Measurements from ENCODE around the gene SPATA3.

The SPATA3 gene

DNA sequence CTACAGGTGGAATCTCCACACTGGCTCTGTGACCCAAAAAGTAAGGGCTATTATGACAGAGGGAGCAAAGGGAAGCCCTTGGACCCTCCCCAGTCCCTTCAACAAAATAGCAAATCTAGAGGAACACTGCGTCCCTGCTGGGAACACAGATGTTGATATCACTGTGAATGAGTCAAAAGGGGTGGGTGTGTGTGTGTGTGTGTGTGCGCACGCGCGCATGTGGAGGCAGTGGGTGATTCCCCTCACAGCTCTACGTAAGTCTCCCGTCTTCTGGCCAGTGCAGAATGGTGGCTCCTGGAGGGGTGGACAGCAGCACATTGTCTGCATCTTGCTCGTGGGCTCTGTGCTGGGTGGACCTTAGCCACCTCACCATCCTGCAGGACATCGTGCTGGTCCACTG, 33.6 kb downstream of the SPATA3 start:
- no peak for DNase-seq (ENCODE audit: low spot score)

DNA sequence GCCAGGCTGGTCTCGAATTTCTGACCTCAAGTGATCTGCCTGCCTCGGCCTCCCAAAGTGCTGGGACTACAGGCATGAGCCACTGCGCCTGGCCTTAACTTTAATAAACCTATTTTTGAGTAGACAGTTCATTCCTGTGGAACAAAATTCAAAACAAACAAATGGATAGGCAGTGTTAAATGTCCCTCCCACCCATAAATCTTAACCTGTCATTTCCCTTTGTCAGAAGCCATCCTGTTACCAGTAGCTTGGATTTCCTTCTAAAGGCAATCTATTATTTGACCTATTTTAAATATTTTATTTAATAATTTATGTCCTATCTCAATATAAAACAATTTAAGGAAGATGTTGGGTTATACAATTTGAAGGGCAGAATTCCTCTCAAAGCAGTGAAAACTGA, 34.8 kb downstream of the SPATA3 start:
- no peak for DNase-seq (ENCODE audit: low spot score)

- no peak for DNase-seq (ENCODE audit: low spot score)
Measured at GRCh38 chr2:231032575-231033140, 36.7 kb downstream of the SPATA3 start.

GRCh38 chr2:231033147-231034132, 37.5 kb downstream of the SPATA3 start:
- DNase-seq (ENCODE audit: low spot score) = no peak

DNA sequence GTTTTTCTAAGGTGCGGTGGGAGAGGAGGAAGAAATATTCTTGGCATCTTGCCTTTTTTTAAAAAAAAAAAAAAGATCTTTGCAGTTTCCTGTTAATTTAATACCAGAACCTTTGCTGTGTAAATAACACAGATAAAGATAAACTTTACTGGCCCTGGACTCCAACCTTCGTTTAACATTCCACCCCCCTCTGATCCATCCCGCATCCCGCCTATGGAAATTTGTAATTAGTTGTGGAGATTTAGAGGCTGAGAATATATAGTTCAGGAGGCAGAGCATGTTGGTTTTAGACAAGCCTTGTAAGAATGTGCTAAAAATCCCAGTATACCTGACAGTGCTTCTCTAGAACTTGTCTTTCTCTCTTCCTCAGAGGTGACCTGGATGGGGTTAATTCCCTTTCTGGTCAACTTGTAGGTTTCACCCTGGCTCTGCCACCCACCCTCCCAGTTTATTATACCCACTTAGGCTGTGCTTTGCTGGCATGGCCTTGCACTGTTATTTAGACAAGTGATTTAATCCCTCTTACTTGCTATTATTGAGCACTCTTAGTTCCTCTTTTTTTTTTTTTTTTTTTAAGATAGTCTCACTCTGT, 38.5 kb downstream of the SPATA3 start:
- no peak for DNase-seq (ENCODE audit: low spot score)

DNA sequence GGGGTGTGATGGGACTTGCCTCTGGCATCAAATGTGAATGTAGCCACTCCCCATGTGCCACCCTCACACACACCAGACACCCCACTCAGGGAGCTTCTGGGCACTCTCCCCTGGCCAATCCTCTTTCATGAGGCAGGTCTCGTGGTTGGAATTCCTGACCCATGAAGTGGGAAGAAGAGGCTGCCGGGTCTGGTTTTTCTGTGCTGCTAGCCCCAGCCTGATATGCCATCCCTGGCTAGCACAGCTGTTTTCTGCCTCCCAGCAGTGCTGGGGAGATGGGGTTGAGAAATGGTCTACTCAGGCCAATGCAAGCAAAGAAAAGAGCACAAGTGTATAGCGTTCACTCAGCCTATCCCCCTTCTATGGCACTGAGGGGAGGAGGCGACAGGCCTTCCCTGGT, 40.2 kb downstream of the SPATA3 start:
- DNase-seq (ENCODE audit: low spot score) = no peak

- no peak for DNase-seq (ENCODE audit: low spot score)
Measured at GRCh38 chr2:231036578-231037106, 40.7 kb downstream of the SPATA3 start.

DNA sequence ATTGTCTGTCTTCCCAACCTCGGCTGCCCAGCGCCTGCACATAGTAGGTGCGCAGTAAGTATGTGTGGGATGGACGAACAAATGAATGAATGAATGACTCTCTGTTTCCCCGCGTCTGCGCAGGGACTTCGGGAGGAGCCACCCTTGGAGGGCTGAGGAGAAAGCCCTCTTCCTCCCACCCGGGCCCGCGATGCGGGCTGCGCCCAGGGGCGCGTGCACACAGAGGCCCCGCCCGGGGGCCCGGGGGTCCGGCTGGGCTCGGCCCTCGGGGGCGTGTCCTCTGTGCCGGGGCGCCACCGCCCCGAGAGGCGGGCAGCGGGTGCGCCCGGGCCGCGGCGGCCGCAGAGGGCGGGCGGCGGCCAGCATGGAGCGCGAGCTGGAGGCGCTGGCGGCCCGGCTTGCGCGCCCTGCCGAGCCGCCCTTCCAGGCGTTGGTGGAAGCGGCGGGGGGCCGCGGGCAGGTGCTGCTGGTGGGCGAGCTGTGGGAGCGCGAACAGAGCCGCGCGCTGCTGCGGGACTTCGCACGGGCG, 41.3 kb downstream of the SPATA3 start, which contains the start of gene C2orf72:
TSS of gene C2orf72 (plus strand) at position 322 of the 529 bp plus-strand sequence. CDS start at position 365, 43 bp downstream.
- no peak for DNase-seq (ENCODE audit: low spot score)

DNA sequence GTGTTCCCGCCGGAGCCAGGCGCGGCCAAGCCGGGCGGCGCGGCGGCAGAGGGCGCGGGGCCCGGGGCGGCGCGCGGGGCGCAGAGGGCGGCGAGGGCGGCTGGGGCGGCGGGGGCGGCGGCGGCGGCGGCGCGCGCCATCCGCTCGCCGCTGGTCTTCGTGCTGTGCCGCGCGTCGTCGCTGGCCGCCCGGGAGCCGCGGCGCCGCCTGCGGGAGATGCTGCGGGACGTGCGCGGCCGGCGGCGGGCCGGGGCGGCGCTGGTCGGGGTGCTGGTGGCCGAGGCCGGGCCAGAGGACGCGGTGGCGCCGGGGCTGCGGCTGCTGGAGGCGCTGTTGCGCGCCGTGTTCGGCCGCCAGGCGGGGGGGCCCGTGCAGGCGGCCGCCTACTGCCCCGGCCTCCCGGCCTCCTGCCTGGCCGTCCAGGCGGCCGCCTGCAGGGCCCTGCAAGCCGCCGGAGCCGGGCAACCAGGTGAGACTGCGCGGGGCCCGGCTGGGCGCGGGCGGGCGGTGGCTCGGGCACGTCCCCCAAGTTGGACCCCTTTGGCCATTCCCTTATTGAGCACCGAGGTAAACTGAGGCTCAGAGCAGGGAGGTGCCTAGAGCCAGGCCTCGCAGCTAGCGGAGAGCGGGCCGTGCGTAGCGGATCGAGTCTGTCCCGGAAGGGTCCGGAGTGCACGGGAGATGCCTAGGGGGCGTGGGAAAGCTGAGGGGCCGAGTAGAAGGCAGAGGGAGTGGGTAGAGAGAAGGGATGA, 42.0 kb downstream of the SPATA3 start:
- peak; percentile 56 for DNase-seq (ENCODE audit: low spot score)

GRCh38 chr2:231038483-231039293, 42.8 kb downstream of the SPATA3 start:
- DNase-seq (ENCODE audit: low spot score) = no peak

- no peak for DNase-seq (ENCODE audit: low spot score)
Measured at GRCh38 chr2:231039294-231039664, 43.4 kb downstream of the SPATA3 start.

DNA sequence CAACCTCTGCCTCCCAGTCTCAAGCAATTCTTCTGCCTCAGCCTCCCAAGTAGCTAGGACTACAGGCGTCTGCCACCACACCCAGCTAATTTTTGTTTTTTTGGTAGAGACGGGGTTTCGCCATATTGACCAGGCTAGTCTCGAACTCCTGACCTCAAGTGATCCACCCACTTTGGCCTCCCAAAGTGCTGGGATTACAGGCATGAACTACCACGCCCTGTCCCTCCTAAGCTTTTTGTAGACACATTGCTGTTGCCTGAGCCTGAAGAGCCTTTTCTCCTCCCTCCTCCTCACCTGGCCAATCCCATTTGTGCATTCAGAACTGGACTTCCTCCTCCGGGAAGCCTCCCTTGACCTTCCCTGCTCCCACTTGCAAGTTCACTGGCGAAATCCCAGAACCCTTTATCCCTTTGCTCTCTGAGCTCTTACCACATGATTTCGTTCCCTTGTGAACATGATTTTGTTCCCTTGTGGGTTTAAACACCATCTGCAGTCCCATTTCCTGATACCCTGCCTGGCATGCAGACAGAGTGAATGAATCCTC, 44.0 kb downstream of the SPATA3 start:
- DNase-seq (ENCODE audit: low spot score) = no peak

- no peak for DNase-seq (ENCODE audit: low spot score)
Measured at GRCh38 chr2:231041061-231041689, 45.3 kb downstream of the SPATA3 start.

DNA sequence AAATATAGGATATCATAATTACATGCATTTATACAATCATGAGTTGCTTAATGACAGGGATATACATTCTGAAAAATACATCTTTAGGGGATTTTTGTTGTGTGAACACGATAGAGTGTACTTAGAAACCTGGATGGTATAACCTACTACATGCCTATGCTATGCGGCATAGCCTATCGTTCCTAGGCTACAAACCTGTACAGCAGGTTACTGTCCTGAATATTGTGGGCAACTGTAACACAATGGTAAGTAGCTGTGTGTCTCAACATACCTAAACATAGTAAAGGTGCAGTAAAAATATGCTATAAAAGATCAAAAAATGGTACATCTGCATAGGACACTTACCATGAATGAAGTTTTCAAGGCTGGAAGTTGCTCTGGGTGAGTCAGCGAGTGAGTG, 47.9 kb downstream of the SPATA3 start:
- no peak for DNase-seq (ENCODE audit: low spot score)

- no peak for DNase-seq (ENCODE audit: low spot score)
Measured at GRCh38 chr2:231046916-231047273, 51.0 kb downstream of the SPATA3 start.

GRCh38 chr2:231047274-231047922, 51.5 kb downstream of the SPATA3 start:
- DNase-seq (ENCODE audit: low spot score) = no peak

DNA sequence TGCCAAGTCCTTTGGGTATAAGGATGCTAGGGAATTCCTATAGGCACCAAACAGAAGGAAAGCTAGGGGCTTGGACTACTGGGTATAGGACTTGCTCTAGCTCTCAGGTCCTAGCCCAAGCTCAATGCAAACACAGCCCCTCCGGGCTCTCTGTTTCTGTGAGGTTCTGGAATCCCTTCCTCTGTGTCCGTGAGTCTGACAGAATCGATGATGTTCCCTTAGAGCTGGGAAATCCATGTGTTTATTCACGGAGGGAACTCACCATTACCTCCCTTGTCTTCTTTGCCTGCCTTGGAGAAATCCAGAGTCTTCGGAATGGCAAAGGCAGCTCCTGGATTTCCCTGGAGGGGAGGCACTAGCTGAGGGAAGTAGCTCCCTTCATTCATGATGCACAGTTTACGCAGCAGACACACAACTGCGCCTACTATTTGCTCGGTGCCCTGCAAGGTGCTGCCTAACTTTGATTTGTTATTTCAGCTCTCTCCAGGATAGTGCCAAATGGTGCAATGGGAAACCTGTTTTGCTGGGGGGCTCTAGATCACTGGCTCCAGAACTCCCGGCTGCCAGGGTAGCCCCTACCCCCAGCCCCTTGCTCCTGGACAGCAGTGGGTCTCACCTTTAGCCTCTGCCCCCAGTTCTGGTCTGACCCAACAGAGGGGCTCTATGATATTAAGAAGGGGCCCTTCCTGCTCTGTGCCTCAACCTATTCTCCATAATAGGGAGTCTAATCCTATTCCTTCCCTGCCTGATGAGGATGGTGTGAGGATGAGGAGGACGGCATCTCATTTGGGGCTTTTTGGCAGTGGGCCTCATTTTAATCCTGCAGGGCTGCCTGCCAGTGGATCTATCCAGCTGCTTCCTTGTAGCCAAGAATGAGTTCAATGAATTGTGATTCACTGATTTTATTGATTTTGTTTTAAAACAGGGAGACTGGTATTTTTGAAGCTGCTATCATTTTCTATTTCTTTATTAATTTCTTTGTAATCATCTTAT, 52.3 kb downstream of the SPATA3 start:
- no peak for DNase-seq (ENCODE audit: low spot score)

- DNase-seq (ENCODE audit: low spot score) = no peak
Measured at GRCh38 chr2:231049286-231050017, 53.5 kb downstream of the SPATA3 start.
